GM12801 (cell line): ENCODE measurements around the gene USP25.

Experiments used
- TF ChIP-seq, protein P1 (sequence below): IDR thresholded peaks from one replicate; pipeline ENCODE4 v1.5.1; 2011; ENCODE audit warnings: control low read depth; ENCODE audit not compliant: insufficient read length; ENCODE audit errors: extremely low read depth

Gene USP25

DNA sequence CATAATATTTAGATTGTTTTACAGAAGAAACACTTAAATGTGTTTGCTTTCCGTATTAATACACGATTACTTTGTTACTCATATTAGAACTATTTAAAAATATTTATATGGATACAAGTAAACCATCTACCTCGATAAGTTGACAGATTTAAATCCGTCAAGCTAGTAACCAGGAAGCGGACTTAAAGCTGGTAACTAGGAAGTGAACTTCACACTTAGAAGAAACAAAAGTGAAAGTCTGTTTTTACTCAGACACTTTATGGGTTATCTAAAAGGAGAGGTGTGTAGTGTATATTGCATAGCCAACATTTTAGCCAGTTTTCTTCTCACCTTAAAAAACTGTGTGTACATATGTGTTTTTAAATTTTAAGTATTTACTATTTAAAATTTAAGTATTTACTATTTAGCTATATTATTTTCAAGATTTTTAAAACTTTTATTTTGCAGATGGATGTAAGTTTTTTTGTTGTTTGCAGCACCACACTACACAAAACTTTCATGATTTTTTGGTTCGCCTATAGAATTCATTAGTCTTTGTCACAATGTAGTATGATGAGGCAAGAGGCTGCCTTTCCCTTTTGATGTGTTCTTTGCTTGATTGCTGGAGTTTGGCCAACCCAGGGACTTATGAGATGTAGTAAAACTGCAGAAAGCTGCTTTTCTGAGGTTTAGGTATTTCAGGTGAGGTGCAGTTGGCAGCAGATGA lies 2.7 kb downstream of the USP25 start:
- TF ChIP-seq, protein P1, sequence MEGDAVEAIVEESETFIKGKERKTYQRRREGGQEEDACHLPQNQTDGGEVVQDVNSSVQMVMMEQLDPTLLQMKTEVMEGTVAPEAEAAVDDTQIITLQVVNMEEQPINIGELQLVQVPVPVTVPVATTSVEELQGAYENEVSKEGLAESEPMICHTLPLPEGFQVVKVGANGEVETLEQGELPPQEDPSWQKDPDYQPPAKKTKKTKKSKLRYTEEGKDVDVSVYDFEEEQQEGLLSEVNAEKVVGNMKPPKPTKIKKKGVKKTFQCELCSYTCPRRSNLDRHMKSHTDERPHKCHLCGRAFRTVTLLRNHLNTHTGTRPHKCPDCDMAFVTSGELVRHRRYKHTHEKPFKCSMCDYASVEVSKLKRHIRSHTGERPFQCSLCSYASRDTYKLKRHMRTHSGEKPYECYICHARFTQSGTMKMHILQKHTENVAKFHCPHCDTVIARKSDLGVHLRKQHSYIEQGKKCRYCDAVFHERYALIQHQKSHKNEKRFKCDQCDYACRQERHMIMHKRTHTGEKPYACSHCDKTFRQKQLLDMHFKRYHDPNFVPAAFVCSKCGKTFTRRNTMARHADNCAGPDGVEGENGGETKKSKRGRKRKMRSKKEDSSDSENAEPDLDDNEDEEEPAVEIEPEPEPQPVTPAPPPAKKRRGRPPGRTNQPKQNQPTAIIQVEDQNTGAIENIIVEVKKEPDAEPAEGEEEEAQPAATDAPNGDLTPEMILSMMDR: no peak

DNA sequence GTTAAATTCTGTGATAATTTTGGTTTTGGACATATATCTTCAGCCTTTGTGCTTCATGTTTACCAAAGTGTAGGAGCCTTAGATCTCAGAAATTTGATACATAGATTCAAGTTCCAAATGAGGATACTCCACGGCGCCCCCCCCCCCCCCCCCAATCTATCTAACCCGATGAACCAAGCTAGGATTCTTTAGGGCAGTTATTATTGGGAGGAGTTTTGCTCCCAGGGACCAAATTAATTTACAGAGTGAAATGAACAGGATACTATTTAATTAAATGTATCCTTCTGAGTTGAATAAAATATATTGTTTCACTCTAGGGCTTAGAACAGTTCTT lies 3.2 kb downstream of the USP25 start:
- TF ChIP-seq, protein P1: no peak

DNA sequence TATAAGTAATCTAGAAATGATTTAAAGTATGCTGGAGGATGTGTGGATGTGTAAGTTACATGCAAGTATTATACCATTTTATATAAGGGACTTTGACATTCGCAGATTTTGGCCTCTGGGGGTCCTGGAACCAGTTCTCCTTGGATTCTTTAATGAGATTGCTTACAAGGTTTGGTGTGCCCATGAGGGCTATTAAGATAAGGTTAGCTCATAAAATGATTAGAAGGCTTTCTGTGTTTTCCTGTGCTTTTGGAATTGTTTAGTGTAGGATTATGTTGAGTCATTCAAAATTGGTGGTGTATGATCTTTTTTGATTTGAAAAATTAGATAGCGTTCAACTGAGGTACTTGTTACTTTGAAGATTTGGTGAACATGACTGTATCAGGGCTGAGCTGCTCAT lies 5.6 kb downstream of the USP25 start:
- TF ChIP-seq, protein P1: no peak

DNA sequence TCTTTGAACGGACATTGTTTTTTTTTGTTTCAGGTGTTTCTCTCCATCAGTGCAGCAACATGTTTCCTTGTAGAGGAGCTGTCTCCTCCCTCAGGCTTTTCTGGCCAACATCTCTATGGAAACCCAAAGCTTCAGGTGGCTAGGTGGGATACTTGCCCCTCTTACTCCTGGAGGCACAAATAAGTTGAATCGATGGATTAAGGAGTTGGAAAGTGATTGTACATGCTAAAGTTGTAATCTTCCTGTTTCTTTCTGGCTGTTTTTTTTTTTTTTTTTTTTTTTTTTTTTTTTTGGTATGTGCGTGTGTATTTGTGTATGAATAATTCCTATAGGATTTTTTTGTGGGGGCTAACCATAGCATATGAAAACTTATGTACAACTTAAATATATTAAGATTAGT lies 10.6 kb downstream of the USP25 start:
- TF ChIP-seq, protein P1: no peak

DNA sequence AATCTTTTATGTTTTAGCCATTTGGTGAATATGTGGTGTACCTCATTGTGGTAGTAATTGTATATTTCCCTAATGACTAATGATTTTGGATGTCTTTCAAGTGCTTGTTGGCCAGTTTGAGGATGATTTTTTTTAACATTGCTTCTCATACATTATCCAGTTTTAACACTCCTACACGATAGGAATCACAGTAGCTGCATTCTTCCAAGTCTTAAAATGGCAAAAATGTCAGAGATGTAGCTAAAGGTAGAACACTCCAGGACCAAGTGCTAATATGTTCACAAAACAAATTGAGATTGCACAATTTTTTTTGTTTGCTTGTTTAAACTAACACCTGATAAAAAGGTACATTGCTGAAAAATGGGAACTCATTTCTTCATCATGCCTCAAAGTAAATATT lies 11.7 kb downstream of the USP25 start:
- TF ChIP-seq, protein P1: no peak

GRCh38 chr21:15742052-15742670 lies 12.4 kb downstream of the USP25 start:
- TF ChIP-seq, protein P1: no peak

- TF ChIP-seq, protein P1: no peak
Measured at GRCh38 chr21:15742694-15743093, 12.9 kb downstream of the USP25 start.

DNA sequence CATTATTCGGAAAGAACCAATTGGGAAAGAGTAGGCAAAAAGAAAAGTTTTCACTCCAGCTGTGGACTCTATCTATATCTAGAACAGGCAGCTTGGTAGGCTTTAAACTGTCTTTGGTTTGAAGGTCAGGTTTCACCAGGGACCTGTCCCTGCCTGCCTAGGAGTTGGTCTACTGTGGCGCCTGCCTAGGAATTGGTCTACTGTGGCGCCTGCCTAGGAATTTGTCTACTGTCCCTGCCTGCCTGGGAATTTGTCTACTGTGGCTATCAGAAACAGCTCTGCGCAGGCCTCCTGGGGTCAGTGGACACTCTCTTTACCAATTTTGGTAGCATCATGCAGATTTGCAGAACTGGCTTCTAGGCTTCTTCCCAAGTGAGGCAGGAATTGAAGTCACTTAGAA lies 13.8 kb downstream of the USP25 start:
- TF ChIP-seq, protein P1: no peak
